H9 (cell line): ENCODE results near the gene ATF3. TPM values are rescaled to one million over a fixed set of nuclear protein-coding genes. Genes with fewer than 3 reads are reported as not detected.

Source experiments
- DNase-seq: peaks from one replicate; pipeline ENCODE4 v3.0.0-alpha.2; 2017
- H2AFZ ChIP-seq: one replicate; pipeline ENCODE4 v1.6.1; 2013; ENCODE audit warnings: mild to moderate bottlenecking, low read length, control low read depth, moderate library complexity
- H2AK5ac ChIP-seq: 2 replicates; pipeline ENCODE4 v1.6.1; 2013; ENCODE audit warnings: low read length, control low read depth, mixed read lengths; ENCODE audit not compliant: insufficient read length
- H2BK120ac ChIP-seq: one replicate; pipeline ENCODE4 v1.6.1; 2013; ENCODE audit warnings: low read depth, mild to moderate bottlenecking, low read length, control low read depth, inconsistent platforms; ENCODE audit not compliant: poor library complexity, severe bottlenecking
- H2BK12ac ChIP-seq: 2 replicates; pipeline ENCODE4 v1.6.1; 2013; ENCODE audit warnings: low read length, control low read depth, mixed read lengths, low read depth; ENCODE audit not compliant: insufficient read length
- H2BK15ac ChIP-seq: 2 replicates; pipeline ENCODE4 v1.6.1; 2013; ENCODE audit warnings: low read depth, low read length, control low read depth
- H2BK20ac ChIP-seq: one replicate; pipeline ENCODE4 v1.6.1; 2013; ENCODE audit warnings: low read depth, mild to moderate bottlenecking, low read length, control low read depth, inconsistent platforms; ENCODE audit not compliant: poor library complexity, severe bottlenecking
- H2BK5ac ChIP-seq: 2 replicates; pipeline ENCODE4 v1.6.1; 2013; ENCODE audit warnings: low read length, control low read depth, mixed read lengths; ENCODE audit not compliant: insufficient read length
- H3K14ac ChIP-seq: 2 replicates; pipeline ENCODE4 v1.6.1; 2013; ENCODE audit warnings: low read length, control low read depth; ENCODE audit not compliant: insufficient read depth
- H3K18ac ChIP-seq: 2 replicates; pipeline ENCODE4 v1.6.1; 2013; ENCODE audit warnings: low read depth, mild to moderate bottlenecking, mixed read lengths, low read length, control low read depth; ENCODE audit not compliant: insufficient read length
- H3K23ac ChIP-seq: 2 replicates; pipeline ENCODE4 v1.6.1; 2013; ENCODE audit warnings: low read length, control low read depth, mixed read lengths, low read depth; ENCODE audit not compliant: insufficient read length
- H3K23me2 ChIP-seq: 2 replicates; pipeline ENCODE4 v1.6.1; 2013; ENCODE audit warnings: low read depth, mild to moderate bottlenecking, mixed read lengths, low read length, control low read depth; ENCODE audit not compliant: insufficient read length, poor library complexity, severe bottlenecking
- H3K27ac ChIP-seq: 2 replicates; pipeline ENCODE4 v1.5.1; 2013; ENCODE audit warnings: low read length, control low read depth, mixed read lengths, low read depth; ENCODE audit not compliant: insufficient read length
- H3K27me3 ChIP-seq: 2 replicates; pipeline ENCODE4 v1.6.1; 2013; ENCODE audit warnings: low read length, control low read depth, inconsistent platforms; ENCODE audit not compliant: insufficient read depth
- H3K4ac ChIP-seq: 2 replicates; pipeline ENCODE4 v1.6.1; 2013; ENCODE audit warnings: low read depth, mild to moderate bottlenecking, control low read depth, inconsistent platforms, low read length, moderate library complexity
- H3K4me1 ChIP-seq: 2 replicates; pipeline ENCODE4 v1.6.1; 2013; ENCODE audit warnings: low read length, control low read depth, inconsistent platforms; ENCODE audit not compliant: insufficient read depth
- H3K4me2 ChIP-seq: 2 replicates; pipeline ENCODE4 v1.6.1; 2013; ENCODE audit warnings: low read length, control low read depth, mixed read lengths; ENCODE audit not compliant: insufficient read length, insufficient read depth
- H3K56ac ChIP-seq: 2 replicates; pipeline ENCODE4 v1.6.1; 2013; ENCODE audit warnings: low read depth, mild to moderate bottlenecking, mixed read lengths, low read length, control low read depth; ENCODE audit not compliant: insufficient read length
- H3K79me1 ChIP-seq: 2 replicates; pipeline ENCODE4 v1.6.1; 2013; ENCODE audit warnings: low read depth, mild to moderate bottlenecking, moderate library complexity, low read length, control low read depth, inconsistent platforms; ENCODE audit not compliant: insufficient read depth, poor library complexity, severe bottlenecking
- H3K79me2 ChIP-seq: 2 replicates; pipeline ENCODE4 v1.6.1; 2013; ENCODE audit warnings: low read length, control low read depth, inconsistent platforms; ENCODE audit not compliant: insufficient read depth
- H3K9ac ChIP-seq: 2 replicates; pipeline ENCODE4 v1.6.1; 2013; ENCODE audit warnings: low read length, control low read depth, mixed read lengths; ENCODE audit not compliant: insufficient read length; ENCODE audit errors: extremely low read depth
- H3K9me3 ChIP-seq: one replicate; pipeline ENCODE4 v1.6.1; 2013; ENCODE audit warnings: low read depth, low read length, inconsistent platforms; ENCODE audit not compliant: control insufficient read depth
- H3T11ph ChIP-seq: one replicate; pipeline ENCODE4 v1.6.1; 2013; ENCODE audit warnings: mild to moderate bottlenecking, low read length, control low read depth, inconsistent platforms
- H4K20me1 ChIP-seq: one replicate; pipeline ENCODE4 v1.6.1; 2013; ENCODE audit not compliant: control insufficient read depth, insufficient read length, insufficient read depth
- H4K5ac ChIP-seq: 2 replicates; pipeline ENCODE4 v1.6.1; 2013; ENCODE audit warnings: low read depth, mild to moderate bottlenecking, mixed read lengths, low read length, control low read depth; ENCODE audit not compliant: insufficient read length
- H4K8ac ChIP-seq: replicated peaks from 2 replicates; pipeline ENCODE4 v1.6.1; 2013; ENCODE audit warnings: low read length, control low read depth, mixed read lengths, low read depth; ENCODE audit not compliant: insufficient read length
- H4K91ac ChIP-seq: 2 replicates; pipeline ENCODE4 v1.6.1; 2013; ENCODE audit warnings: low read depth, mild to moderate bottlenecking, moderate library complexity, mixed read lengths, low read length, control low read depth; ENCODE audit not compliant: insufficient read length
- H3K27ac Mint-ChIP-seq, 3 experiments: 2 replicates in 2 of 3; 3 replicates in 1 of 3; pipeline ENCODE4 v1.8.0; 2020 to 2021; ENCODE audit warnings: mixed read lengths in 3 of 3, mild to moderate bottlenecking in 1 of 3, moderate library complexity in 1 of 3
- H3K27me3 Mint-ChIP-seq: 2 replicates; pipeline ENCODE4 v1.8.0; 2021; ENCODE audit warnings: low read depth, mild to moderate bottlenecking, moderate library complexity, mixed read lengths
- H3K36me3 Mint-ChIP-seq, 3 experiments: 2 replicates in 2 of 3; 3 replicates in 1 of 3; pipeline ENCODE4 v1.8.0; 2020 to 2021; ENCODE audit warnings: low read depth in 3 of 3, mixed read lengths in 3 of 3; ENCODE audit not compliant: insufficient read depth in 1 of 3
- H3K4me1 Mint-ChIP-seq, 2 experiments: 2 replicates each; pipeline ENCODE4 v1.8.0; 2020; ENCODE audit warnings: mixed read lengths in 2 of 2
- H3K4me3 Mint-ChIP-seq, 2 experiments: 2 replicates in 1 of 2; 3 replicates in 1 of 2; pipeline ENCODE4 v1.8.0; 2020 to 2021; ENCODE audit warnings: mild to moderate bottlenecking in 2 of 2, mixed read lengths in 2 of 2, moderate library complexity in 1 of 2
- H3K9me3 Mint-ChIP-seq, 2 experiments: 2 replicates in 1 of 2; 3 replicates in 1 of 2; pipeline ENCODE4 v1.8.0; 2020; ENCODE audit warnings: mild to moderate bottlenecking in 2 of 2, mixed read lengths in 2 of 2, moderate library complexity in 1 of 2
- CTCF ChIP-seq: fragments of 200-600 bp; sonication (generic); conservative IDR thresholded peaks from 3 replicates; pipeline ENCODE4 v1.8.0; 2021; ENCODE audit warnings: antibody characterized with exemption, mild to moderate bottlenecking
- WGBS: extraction: QIAGEN DNeasy Blood & Tissue Kit; methylation state at CpG from one replicate; pipeline ENCODE4 v1.1.7; 2013; ENCODE audit warnings: missing lambda C conversion rate, low lambda C conversion rate, mixed read lengths; ENCODE audit not compliant: insufficient read length; ENCODE audit errors: extremely low coverage; 5-methylcytosine and 5-hydroxymethylcytosine counted together
- total RNA-seq: library from RNA; stranded (reverse); gene quantifications from 2 replicates; pipeline ENCODE4 v1.2.1, GENCODE V29; 2021

Gene ATF3
- total RNA-seq, 1 experiment from 2014 or later = 14.7 TPM

- Mint-ChIP-seq H3K27me3 (peaks cover 68% of the 10 kb centered on the region), H3K4me1 (peaks cover 23 to 25% of the 10 kb centered on the region in 2 experiments), H3K9me3 (no peaks in the 10 kb centered on the region), H3K4me3 (no peak overlapping the region), H3K36me3 (no peaks in the 10 kb centered on the region), H3K27ac (no peak overlapping the region)
- no peak overlapping the region for H2BK120ac ChIP-seq
- H3K9ac ChIP-seq = no peak overlapping the region
- WGBS = no CpG with 5 or more reads among the region's 2 CpGs
- H2AFZ ChIP-seq = no peak overlapping the region
- H2AK5ac ChIP-seq = no peak overlapping the region
- no peak overlapping the region for H4K5ac ChIP-seq
- no peak overlapping the region for H4K91ac ChIP-seq
- H3K23ac ChIP-seq = no peak overlapping the region
- H3K9me3 ChIP-seq = no peaks in the 10 kb centered on the region
- H4K20me1 ChIP-seq = no peaks in the 10 kb centered on the region
- no peak overlapping the region for H3K4ac ChIP-seq
- no peak overlapping the region for H3K4me2 ChIP-seq
- H3T11ph ChIP-seq = no peak overlapping the region
- DNase-seq = no peak
- no peak overlapping the region for H3K56ac ChIP-seq
- no peak overlapping the region for H2BK12ac ChIP-seq
- TF ChIP-seq CTCF = no peak
- H3K79me2 ChIP-seq = no peaks in the 10 kb centered on the region
- H2BK20ac ChIP-seq = no peak overlapping the region
- no peak overlapping the region for H4K8ac ChIP-seq
- H3K79me1 ChIP-seq = no peaks in the 10 kb centered on the region
- H3K14ac ChIP-seq = no peak overlapping the region
- H3K27ac ChIP-seq = no peak overlapping the region
- peaks cover 5% of the 10 kb centered on the region for H3K4me1 ChIP-seq
- H3K23me2 ChIP-seq = no peaks in the 10 kb centered on the region
- no peak overlapping the region for H2BK15ac ChIP-seq
- H3K18ac ChIP-seq = no peak overlapping the region
- H2BK5ac ChIP-seq = no peak overlapping the region
- peaks cover 14% of the 10 kb centered on the region; the same call in 1 of the 2 replicates for H3K27me3 ChIP-seq
These were observed 7.0 kb upstream of the ATF3 start for GRCh38 chr1:212601524-212601923.
